T-helper 1 cell treated with Interleukin-12 subunit alpha and Interleukin-12 subunit beta and Interleukin-4 antibody, amounts not matched to agents 30 μg/mL and 1 μg/mL, for 36 hours (primary cell): Measurements from ENCODE around the gene TWIST1.

Source experiments
- H3K27ac Mint-ChIP-seq: one replicate; pipeline ENCODE4 v1.8.0; 2021; ENCODE audit warnings: mild to moderate bottlenecking, mixed read lengths
- H3K27me3 Mint-ChIP-seq: one replicate; pipeline ENCODE4 v1.8.0; 2021; ENCODE audit warnings: low read depth, mixed read lengths
- H3K36me3 Mint-ChIP-seq: one replicate; pipeline ENCODE4 v1.8.0; 2021; ENCODE audit warnings: low read depth, mixed read lengths
- H3K4me1 Mint-ChIP-seq: one replicate; pipeline ENCODE4 v1.8.0; 2021; ENCODE audit warnings: low read depth, mixed read lengths
- H3K4me3 Mint-ChIP-seq: one replicate; pipeline ENCODE4 v1.8.0; 2021; ENCODE audit warnings: mild to moderate bottlenecking, moderate library complexity, mixed read lengths
- H3K9me3 Mint-ChIP-seq: one replicate; pipeline ENCODE4 v1.8.0; 2021; ENCODE audit warnings: mixed read lengths

TWIST1 gene

GRCh38 chr7:19117091-19117869 lies at the start of gene TWIST1:
Gene TWIST1 (minus strand): TSS chr7:19117636. CDS start chr7:19117321, 315 bp downstream.
- Mint-ChIP-seq H3K4me3 (no peak within 1 kb of the TSS), H3K27me3 (peaks cover 76% of the 10 kb centered on the region), H3K27ac (no peak within 1 kb of the TSS), H3K4me1 (peaks cover 3% of the 10 kb centered on the region), H3K36me3 (no peaks in the 10 kb centered on the region), H3K9me3 (no peaks in the 10 kb centered on the region)

GRCh38 chr7:19161671-19162070 lies 44.2 kb upstream of the TWIST1 start:
- no peaks in the 10 kb centered on the region for H3K27me3 Mint-ChIP-seq
- no peaks in the 10 kb centered on the region for H3K4me1 Mint-ChIP-seq
- no peaks in the 10 kb centered on the region for H3K9me3 Mint-ChIP-seq
- H3K27ac Mint-ChIP-seq, result no peak overlapping the region
- no peak overlapping the region for H3K4me3 Mint-ChIP-seq
- H3K36me3 Mint-ChIP-seq, result no peaks in the 10 kb centered on the region

GRCh38 chr7:19146699-19147098 lies 29.3 kb upstream of the TWIST1 start:
- Mint-ChIP-seq H3K9me3 (no peaks in the 10 kb centered on the region), H3K27me3 (peaks cover 43% of the 10 kb centered on the region), H3K4me3 (no peak overlapping the region), H3K4me1 (no peaks in the 10 kb centered on the region), H3K27ac (no peak overlapping the region), H3K36me3 (no peaks in the 10 kb centered on the region)

DNA sequence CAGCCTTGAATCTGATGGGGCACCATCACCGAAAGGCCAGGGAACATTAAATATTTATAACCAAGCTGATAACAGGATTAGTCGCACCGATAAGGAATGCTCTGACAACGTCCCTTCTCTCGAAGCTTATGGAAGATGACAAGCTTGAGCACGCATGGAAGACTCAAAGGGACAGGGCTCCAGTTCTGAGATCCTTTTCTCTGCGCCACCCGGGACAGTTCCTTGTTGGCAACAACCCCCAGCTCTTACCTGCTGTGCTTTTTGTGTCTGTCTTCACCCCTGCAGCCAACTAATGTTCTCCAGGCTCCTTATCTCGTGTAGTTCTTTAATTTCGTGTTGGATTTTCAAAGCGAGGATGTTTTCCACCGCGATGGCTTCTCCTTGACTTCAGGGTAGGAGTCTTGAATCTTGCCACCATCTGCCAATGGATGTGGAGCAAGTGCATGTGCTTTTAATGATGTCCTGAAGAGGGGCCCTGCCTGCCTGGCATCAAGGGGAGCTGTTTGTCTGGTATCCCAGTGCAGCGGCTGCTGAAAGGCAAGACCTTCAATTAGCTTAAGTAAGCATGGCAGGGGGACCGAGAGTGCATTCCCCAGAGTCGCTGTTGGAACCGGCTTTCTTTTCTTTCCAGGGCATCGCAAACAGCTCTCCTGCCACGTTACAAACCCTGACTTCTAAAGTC lies 28.1 kb upstream of the TWIST1 start:
- no peaks in the 10 kb centered on the region for H3K36me3 Mint-ChIP-seq
- no peaks in the 10 kb centered on the region for H3K4me1 Mint-ChIP-seq
- no peak overlapping the region for H3K27ac Mint-ChIP-seq
- H3K9me3 Mint-ChIP-seq, result no peaks in the 10 kb centered on the region
- no peak overlapping the region for H3K4me3 Mint-ChIP-seq
- peaks cover 43% of the 10 kb centered on the region for H3K27me3 Mint-ChIP-seq

DNA sequence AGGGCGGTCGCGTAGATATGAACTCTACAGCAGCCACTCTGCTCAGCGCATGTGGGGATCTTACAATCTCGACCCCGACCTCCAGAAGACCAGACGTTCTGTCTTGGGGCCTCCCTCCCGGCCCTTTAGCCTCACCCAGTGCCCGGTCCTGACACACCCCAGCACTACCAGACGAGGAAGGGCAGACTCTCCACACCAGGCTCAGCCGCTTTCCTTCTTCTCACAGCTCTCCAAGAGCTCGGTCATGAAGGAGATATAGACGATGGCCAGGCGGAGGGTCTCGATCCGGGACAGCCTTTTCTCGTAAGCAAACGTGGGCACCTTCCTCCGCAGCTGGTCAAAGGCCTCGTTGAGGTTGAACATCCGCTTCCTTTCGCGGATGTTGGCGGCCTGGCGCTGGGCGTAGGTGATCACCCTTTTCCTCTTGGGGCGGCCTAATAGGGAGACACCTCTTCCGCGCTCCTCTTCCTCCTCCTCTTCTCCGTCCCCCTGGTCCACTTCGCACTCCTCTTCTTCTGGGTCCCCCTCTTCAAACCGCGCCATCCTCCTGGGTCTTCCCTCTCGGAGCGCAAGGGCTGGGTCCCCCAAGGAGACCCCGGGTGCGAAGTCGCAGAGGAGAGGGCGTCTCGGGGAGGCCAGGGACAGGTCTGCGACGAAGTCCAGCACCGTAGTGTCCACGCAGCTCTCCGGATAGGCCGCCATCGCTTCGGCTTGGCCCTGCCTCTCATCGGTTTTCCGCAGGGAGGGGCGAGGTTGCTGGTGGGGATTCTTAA lies 27.4 kb upstream of the TWIST1 start, which contains the start of gene FERD3L:
TSS of gene FERD3L (minus strand) at position 761 of the 773 bp plus-strand sequence. CDS start at position 702, 59 bp downstream.
- Mint-ChIP-seq H3K4me3 (no peak within 1 kb of the TSS), H3K4me1 (no peaks in the 10 kb centered on the region), H3K36me3 (no peaks in the 10 kb centered on the region), H3K9me3 (no peaks in the 10 kb centered on the region), H3K27me3 (peaks cover 43% of the 10 kb centered on the region), H3K27ac (peak within 1 kb of the TSS; percentile 24)

- no peaks in the 10 kb centered on the region for H3K36me3 Mint-ChIP-seq
- H3K4me3 Mint-ChIP-seq, result no peak overlapping the region
- no peaks in the 10 kb centered on the region for H3K9me3 Mint-ChIP-seq
- peaks cover 43% of the 10 kb centered on the region for H3K27me3 Mint-ChIP-seq
- H3K27ac Mint-ChIP-seq, result no peak overlapping the region
- H3K4me1 Mint-ChIP-seq, result no peaks in the 10 kb centered on the region
These were observed 26.6 kb upstream of the TWIST1 start for GRCh38 chr7:19143881-19144574.

GRCh38 chr7:19139706-19140327 lies 22.4 kb upstream of the TWIST1 start:
- H3K36me3 Mint-ChIP-seq, result no peaks in the 10 kb centered on the region
- H3K4me1 Mint-ChIP-seq, result no peaks in the 10 kb centered on the region
- no peak overlapping the region for H3K27ac Mint-ChIP-seq
- peaks cover 23% of the 10 kb centered on the region for H3K27me3 Mint-ChIP-seq
- no peaks in the 10 kb centered on the region for H3K9me3 Mint-ChIP-seq
- no peak overlapping the region for H3K4me3 Mint-ChIP-seq

DNA sequence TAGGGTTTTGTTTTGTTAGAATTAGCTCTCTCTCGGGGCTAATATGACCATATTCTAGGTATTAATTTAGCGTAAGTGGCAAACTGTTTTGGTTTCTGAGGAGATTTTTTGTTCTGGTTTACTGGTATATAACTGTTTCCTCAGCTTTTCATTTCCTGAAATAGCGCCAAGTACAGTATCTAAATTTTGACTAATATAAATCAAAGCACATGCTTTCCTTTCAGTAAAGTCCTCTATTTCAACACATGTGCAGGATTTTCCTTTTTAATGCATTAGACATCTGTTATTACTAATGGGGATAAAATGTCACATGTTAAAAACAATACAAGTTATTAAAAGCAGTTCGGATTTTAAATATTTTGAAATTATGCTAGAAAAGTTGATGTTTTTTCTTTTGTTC lies 16.4 kb upstream of the TWIST1 start:
- H3K36me3 Mint-ChIP-seq, result no peaks in the 10 kb centered on the region
- H3K4me3 Mint-ChIP-seq, result no peak overlapping the region
- no peaks in the 10 kb centered on the region for H3K4me1 Mint-ChIP-seq
- no peaks in the 10 kb centered on the region for H3K27me3 Mint-ChIP-seq
- H3K27ac Mint-ChIP-seq, result no peak overlapping the region
- H3K9me3 Mint-ChIP-seq, result no peaks in the 10 kb centered on the region

GRCh38 chr7:19133390-19133789 lies 16.0 kb upstream of the TWIST1 start:
- H3K27me3 Mint-ChIP-seq, result no peaks in the 10 kb centered on the region
- no peak overlapping the region for H3K4me3 Mint-ChIP-seq
- no peaks in the 10 kb centered on the region for H3K9me3 Mint-ChIP-seq
- no peaks in the 10 kb centered on the region for H3K36me3 Mint-ChIP-seq
- no peak overlapping the region for H3K27ac Mint-ChIP-seq
- H3K4me1 Mint-ChIP-seq, result no peaks in the 10 kb centered on the region

GRCh38 chr7:19128856-19129255 lies 11.4 kb upstream of the TWIST1 start:
- peaks cover 3% of the 10 kb centered on the region for H3K27me3 Mint-ChIP-seq
- H3K4me1 Mint-ChIP-seq, result no peaks in the 10 kb centered on the region
- H3K36me3 Mint-ChIP-seq, result no peaks in the 10 kb centered on the region
- no peak overlapping the region for H3K4me3 Mint-ChIP-seq
- no peak overlapping the region for H3K27ac Mint-ChIP-seq
- H3K9me3 Mint-ChIP-seq, result no peaks in the 10 kb centered on the region

DNA sequence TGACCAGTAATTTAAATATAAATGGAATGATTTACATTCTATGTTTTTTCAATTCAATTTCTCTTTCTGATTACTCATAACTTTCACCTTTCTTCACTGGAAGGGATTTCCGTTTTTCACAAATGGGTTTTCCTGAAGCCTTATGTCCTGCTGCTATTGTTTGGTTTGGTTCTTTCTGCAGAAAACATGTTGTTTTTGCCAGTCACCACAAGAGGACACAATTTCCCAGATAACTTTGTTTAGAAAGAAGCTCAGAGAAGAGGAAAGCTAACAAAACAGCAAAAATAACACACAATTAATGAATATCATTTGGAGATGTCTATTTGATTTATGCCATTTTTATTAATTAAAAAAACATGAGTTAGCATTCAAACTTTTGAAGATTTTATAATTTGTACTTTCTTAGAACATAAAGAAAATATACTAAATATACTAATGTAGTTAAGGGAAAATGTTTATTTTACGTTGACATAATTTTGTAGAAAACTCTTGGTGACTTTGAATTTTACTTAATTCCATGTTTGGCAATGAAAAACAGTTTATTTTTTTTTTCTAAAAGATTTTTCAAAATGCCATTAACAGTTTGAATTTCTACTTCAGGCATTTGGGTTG lies 4.6 kb upstream of the TWIST1 start:
- H3K36me3 Mint-ChIP-seq, result no peaks in the 10 kb centered on the region
- H3K9me3 Mint-ChIP-seq, result no peaks in the 10 kb centered on the region
- no peak overlapping the region for H3K27ac Mint-ChIP-seq
- H3K4me3 Mint-ChIP-seq, result no peak overlapping the region
- H3K4me1 Mint-ChIP-seq, result no peaks in the 10 kb centered on the region
- H3K27me3 Mint-ChIP-seq, result peaks cover 44% of the 10 kb centered on the region

- Mint-ChIP-seq H3K36me3 (no peaks in the 10 kb centered on the region), H3K27ac (no peak overlapping the region), H3K27me3 (peaks cover 52% of the 10 kb centered on the region), H3K9me3 (no peaks in the 10 kb centered on the region), H3K4me3 (no peak overlapping the region), H3K4me1 (peaks cover 3% of the 10 kb centered on the region)
These were observed 2.5 kb upstream of the TWIST1 start for GRCh38 chr7:19119870-19120486.

DNA sequence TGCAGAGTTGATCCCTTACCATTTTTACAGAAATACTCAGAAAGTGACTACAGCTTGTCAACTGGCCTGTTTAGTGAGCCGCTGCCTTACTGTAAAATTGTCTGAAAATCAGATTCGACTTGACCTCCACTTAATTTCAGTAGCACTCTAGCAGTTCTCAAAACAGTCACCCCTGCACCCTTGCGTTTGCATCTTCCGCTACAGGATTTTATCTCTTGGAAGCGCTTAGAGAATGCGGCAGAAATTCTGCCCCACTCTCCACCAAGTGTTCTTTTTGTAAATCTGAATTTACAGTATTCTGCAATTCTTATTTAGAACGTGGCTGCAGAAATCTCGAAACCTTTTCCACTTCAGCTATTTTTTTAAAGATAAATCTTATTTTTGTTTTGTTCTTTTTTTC lies 1.9 kb upstream of the TWIST1 start:
- no peaks in the 10 kb centered on the region for H3K9me3 Mint-ChIP-seq
- H3K4me3 Mint-ChIP-seq, result no peak overlapping the region
- no peak overlapping the region for H3K27ac Mint-ChIP-seq
- peaks cover 3% of the 10 kb centered on the region for H3K4me1 Mint-ChIP-seq
- H3K27me3 Mint-ChIP-seq, result peaks cover 58% of the 10 kb centered on the region
- H3K36me3 Mint-ChIP-seq, result no peaks in the 10 kb centered on the region
